Liver (tissue), 9 donors: ENCODE results near the gene KDM5B. TPM values are rescaled to one million over a fixed set of nuclear protein-coding genes. Genes with fewer than 3 reads are reported as not detected.

ENCODE experiments used
- DNase-seq: peaks from one replicate; pipeline ENCODE4 v3.0.0-alpha.2; 2017; ENCODE audit warnings: low spot score
- H3K27ac ChIP-seq, 2 donors: one replicate each; pipeline ENCODE4 v1.7.0; 2013; ENCODE audit warnings: inconsistent platforms in 2 of 2, low read length in 2 of 2, control low read depth in 1 of 2, low read depth in 1 of 2, mild to moderate bottlenecking in 1 of 2
- H3K27me3 ChIP-seq, 4 donors: one replicate each; pipeline versions ENCODE4 v1.6.1 to v1.7.0; 2013; ENCODE audit warnings: low read length in 3 of 4, inconsistent platforms in 1 of 4, mild to moderate bottlenecking in 1 of 4, moderate library complexity in 1 of 4; ENCODE audit not compliant: control insufficient read depth in 4 of 4, insufficient read depth in 4 of 4
- H3K36me3 ChIP-seq, 4 donors: one replicate each; pipeline versions ENCODE4 v1.6.1 to v1.7.0; 2013; ENCODE audit warnings: low read length in 3 of 4, mild to moderate bottlenecking in 3 of 4, low read depth in 1 of 4, moderate library complexity in 1 of 4; ENCODE audit not compliant: control insufficient read depth in 4 of 4, insufficient read depth in 3 of 4
- H3K4me1 ChIP-seq, 4 donors: one replicate each; pipeline versions ENCODE4 v1.6.1 to v1.7.0; 2013; ENCODE audit warnings: low read length in 3 of 4, mild to moderate bottlenecking in 3 of 4, moderate library complexity in 1 of 4; ENCODE audit not compliant: control insufficient read depth in 4 of 4, insufficient read depth in 4 of 4
- H3K4me3 ChIP-seq, 3 donors: one replicate each; pipeline versions ENCODE4 v1.6.1 to v1.7.0; 2013; ENCODE audit warnings: low read length in 3 of 3, control low read depth in 1 of 3, low read depth in 1 of 3, mild to moderate bottlenecking in 1 of 3
- H3K9ac ChIP-seq, 2 donors: one replicate each; pipeline ENCODE4 v1.7.0; 2013; ENCODE audit warnings: low read length in 2 of 2, mild to moderate bottlenecking in 2 of 2, moderate library complexity in 2 of 2, control low read depth in 1 of 2, low read depth in 1 of 2
- H3K9me3 ChIP-seq, 4 donors: one replicate each; pipeline versions ENCODE4 v1.6.1 to v1.7.0; 2013; ENCODE audit warnings: low read length in 3 of 4; ENCODE audit not compliant: control insufficient read depth in 4 of 4
- EGR1 ChIP-seq, 2 donors: IDR thresholded peaks; 2 replicates each; pipeline ENCODE4 v1.6.1; 2016 to 2018; ENCODE audit warnings: antibody characterized with exemption in 2 of 2, low read depth in 2 of 2
- FOXA2 ChIP-seq: IDR thresholded peaks from 2 replicates; pipeline ENCODE4 v1.6.1; 2016; ENCODE audit warnings: antibody characterized with exemption
- NR2F2 ChIP-seq: IDR thresholded peaks from 2 replicates; pipeline ENCODE4 v1.6.1; 2016; ENCODE audit warnings: antibody characterized with exemption
- RAD21 ChIP-seq, 2 donors: IDR thresholded peaks; 2 replicates each; pipeline ENCODE4 v1.6.1; 2016; ENCODE audit warnings: antibody characterized with exemption in 2 of 2, mild to moderate bottlenecking in 2 of 2
- RXRA ChIP-seq, 2 donors: IDR thresholded peaks; 2 replicates each; pipeline ENCODE4 v1.6.1; 2017 to 2018; ENCODE audit warnings: antibody characterized with exemption in 2 of 2, mild to moderate bottlenecking in 1 of 2
- SP1 ChIP-seq: IDR thresholded peaks from 2 replicates; pipeline ENCODE4 v1.6.1; 2018; ENCODE audit warnings: antibody characterized with exemption, mild to moderate bottlenecking
- TAF1 ChIP-seq: conservative IDR thresholded peaks from 2 replicates; pipeline ENCODE4 v1.6.1; 2016; ENCODE audit warnings: antibody characterized with exemption, mild to moderate bottlenecking
- YY1 ChIP-seq: IDR thresholded peaks from 2 replicates; pipeline ENCODE4 v1.6.1; 2016; ENCODE audit warnings: antibody characterized with exemption, mild to moderate bottlenecking
- WGBS: extraction: QIAGEN DNeasy Blood & Tissue Kit; methylation state at CpG from one replicate; pipeline ENCODE4 v1.1.7; 2013; 5-methylcytosine and 5-hydroxymethylcytosine counted together
- polyA plus RNA-seq, 2 donors: library from polyadenylated mRNA; stranded (reverse) in 1 of 2; unstranded in 1 of 2; fragments of 200-250 nt in 1 of 2; fragments of >200 nt in 1 of 2; fragmentation: Nextera tagmentation in 1 of 2; extraction: Ambion mirVana in 1 of 2; gene quantifications; one replicate each; pipeline versions ENCODE4 v1.2.1 to v1.2.3, GENCODE V29; 2013 to 2015
- total RNA-seq, 2 donors: library from RNA; depleted of rRNA; stranded (reverse); fragments of >200 nt; gene quantifications; one replicate each; pipeline ENCODE4 v1.2.3, GENCODE V29; 2014
- TF ChIP-seq, protein P1 (sequence below): IDR thresholded peaks from 2 replicates; pipeline ENCODE4 v1.6.1; 2016; ENCODE audit warnings: antibody characterized with exemption
- TF ChIP-seq, protein P2 (sequence below): IDR thresholded peaks from 2 replicates; pipeline ENCODE4 v1.6.1; 2016; ENCODE audit warnings: antibody characterized with exemption, mild to moderate bottlenecking
- TF ChIP-seq, protein P3 (sequence below): fragments of 150-350 bp; IDR thresholded peaks from 2 replicates; pipeline ENCODE4 v1.5.1; 2017; ENCODE audit warnings: improper control_type of control experiment, low read depth, low read length; ENCODE audit not compliant: missing input control
- TF ChIP-seq, protein P4 (sequence below): IDR thresholded peaks from 2 replicates; pipeline ENCODE4 v1.6.1; 2016; ENCODE audit warnings: antibody characterized with exemption
- TF ChIP-seq, protein P5 (sequence below): IDR thresholded peaks from 2 replicates; pipeline ENCODE4 v1.6.1; 2016; ENCODE audit warnings: antibody characterized with exemption
- donor health status: healthy.
- donor health status: healthy.
- donor health status: healthy.
- donor health status: healthy.
- donor health status: healthy.

KDM5B gene
- total and polyA plus RNA-seq, 4 donors: 3.4 to 33.7 (median 14.8) TPM

DNA sequence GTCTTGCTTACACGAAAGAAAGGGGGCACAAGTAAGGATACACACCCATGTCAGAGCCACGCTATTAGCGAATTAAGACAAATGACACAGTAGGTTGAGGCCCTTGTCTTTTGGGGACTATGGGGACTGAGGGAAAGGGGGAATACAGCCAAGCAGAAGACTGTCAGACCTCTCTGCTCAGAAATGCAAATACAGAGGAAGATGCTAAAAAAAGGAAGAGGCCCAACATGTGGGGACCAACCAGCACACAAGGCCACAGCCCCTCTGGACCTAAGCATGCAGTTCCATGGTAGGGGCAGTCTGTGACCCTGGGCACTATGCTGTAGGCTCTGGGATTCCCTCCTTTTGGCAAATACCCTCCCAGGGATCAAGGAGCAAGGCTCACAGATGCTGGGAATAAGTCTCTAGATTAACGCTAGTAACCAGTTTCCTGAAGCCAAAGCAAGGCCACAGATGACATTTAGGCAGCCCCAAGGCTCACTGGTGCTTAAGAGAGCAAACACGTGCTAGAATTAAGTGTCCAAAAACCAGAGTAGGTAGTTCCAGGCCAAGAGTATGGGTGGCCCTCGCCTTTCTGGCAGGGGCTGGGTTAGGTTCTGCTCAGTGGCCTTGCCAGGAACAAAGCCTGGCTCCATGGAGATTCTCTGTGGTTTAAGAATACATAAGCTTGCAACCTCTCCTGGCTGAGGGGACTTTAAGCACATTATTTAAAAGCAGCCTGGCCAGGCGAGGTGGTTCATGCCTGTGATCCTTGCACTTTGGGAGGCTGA is 42.6 kb upstream of the KDM5B start:
- H3K9ac ChIP-seq: no peak overlapping the region
- no peaks in the 10 kb centered on the region for H3K27me3 ChIP-seq
- no peak overlapping the region for H3K4me3 ChIP-seq
- H3K4me1 ChIP-seq: peaks cover 0 to 5% (median 2%) of the 10 kb centered on the region in 4 donors
- TF ChIP-seq, protein P1, sequence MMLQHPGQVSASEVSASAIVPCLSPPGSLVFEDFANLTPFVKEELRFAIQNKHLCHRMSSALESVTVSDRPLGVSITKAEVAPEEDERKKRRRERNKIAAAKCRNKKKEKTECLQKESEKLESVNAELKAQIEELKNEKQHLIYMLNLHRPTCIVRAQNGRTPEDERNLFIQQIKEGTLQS: no peak
- TF ChIP-seq, protein P2, sequence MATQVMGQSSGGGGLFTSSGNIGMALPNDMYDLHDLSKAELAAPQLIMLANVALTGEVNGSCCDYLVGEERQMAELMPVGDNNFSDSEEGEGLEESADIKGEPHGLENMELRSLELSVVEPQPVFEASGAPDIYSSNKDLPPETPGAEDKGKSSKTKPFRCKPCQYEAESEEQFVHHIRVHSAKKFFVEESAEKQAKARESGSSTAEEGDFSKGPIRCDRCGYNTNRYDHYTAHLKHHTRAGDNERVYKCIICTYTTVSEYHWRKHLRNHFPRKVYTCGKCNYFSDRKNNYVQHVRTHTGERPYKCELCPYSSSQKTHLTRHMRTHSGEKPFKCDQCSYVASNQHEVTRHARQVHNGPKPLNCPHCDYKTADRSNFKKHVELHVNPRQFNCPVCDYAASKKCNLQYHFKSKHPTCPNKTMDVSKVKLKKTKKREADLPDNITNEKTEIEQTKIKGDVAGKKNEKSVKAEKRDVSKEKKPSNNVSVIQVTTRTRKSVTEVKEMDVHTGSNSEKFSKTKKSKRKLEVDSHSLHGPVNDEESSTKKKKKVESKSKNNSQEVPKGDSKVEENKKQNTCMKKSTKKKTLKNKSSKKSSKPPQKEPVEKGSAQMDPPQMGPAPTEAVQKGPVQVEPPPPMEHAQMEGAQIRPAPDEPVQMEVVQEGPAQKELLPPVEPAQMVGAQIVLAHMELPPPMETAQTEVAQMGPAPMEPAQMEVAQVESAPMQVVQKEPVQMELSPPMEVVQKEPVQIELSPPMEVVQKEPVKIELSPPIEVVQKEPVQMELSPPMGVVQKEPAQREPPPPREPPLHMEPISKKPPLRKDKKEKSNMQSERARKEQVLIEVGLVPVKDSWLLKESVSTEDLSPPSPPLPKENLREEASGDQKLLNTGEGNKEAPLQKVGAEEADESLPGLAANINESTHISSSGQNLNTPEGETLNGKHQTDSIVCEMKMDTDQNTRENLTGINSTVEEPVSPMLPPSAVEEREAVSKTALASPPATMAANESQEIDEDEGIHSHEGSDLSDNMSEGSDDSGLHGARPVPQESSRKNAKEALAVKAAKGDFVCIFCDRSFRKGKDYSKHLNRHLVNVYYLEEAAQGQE: no peak
- no peak for TF ChIP-seq NR2F2
- TF ChIP-seq RAD21 (IDR thresholded peaks at IDR 0.05): no peak
- TF ChIP-seq EGR1 (IDR thresholded peaks at IDR 0.05; ENCODE audit: low read depth in 2 of 2): no peak
- TF ChIP-seq YY1: no peak
- TF ChIP-seq TAF1: no peak
- no peaks in the 10 kb centered on the region for H3K9me3 ChIP-seq
- H3K27ac ChIP-seq: no peak overlapping the region
- no peak for DNase-seq
- no peaks in the 10 kb centered on the region for H3K36me3 ChIP-seq
- 93% methylated on average over 7 of the region's 7 CpGs for WGBS

DNA sequence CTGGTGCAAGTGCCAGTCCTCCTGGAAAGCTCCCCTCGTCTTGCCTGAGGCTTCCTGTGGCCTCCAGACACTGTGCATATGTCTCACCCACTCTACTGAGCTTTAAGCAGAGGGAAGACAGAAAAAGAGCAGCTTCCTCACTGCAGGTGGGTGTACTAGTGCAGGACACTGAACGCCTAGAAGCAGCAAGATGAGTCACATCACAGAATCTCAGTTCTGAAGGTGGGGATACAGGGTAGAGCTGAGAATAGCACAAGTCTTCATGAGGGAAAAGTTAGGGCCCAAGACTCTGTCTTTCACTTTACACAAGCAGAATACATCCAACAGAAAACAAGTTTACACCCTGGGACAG is 39.9 kb upstream of the KDM5B start:
- H3K4me3 ChIP-seq: no peak overlapping the region
- H3K9ac ChIP-seq: no peak overlapping the region
- TF ChIP-seq, protein P3, sequence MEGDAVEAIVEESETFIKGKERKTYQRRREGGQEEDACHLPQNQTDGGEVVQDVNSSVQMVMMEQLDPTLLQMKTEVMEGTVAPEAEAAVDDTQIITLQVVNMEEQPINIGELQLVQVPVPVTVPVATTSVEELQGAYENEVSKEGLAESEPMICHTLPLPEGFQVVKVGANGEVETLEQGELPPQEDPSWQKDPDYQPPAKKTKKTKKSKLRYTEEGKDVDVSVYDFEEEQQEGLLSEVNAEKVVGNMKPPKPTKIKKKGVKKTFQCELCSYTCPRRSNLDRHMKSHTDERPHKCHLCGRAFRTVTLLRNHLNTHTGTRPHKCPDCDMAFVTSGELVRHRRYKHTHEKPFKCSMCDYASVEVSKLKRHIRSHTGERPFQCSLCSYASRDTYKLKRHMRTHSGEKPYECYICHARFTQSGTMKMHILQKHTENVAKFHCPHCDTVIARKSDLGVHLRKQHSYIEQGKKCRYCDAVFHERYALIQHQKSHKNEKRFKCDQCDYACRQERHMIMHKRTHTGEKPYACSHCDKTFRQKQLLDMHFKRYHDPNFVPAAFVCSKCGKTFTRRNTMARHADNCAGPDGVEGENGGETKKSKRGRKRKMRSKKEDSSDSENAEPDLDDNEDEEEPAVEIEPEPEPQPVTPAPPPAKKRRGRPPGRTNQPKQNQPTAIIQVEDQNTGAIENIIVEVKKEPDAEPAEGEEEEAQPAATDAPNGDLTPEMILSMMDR: no peak
- TF ChIP-seq RXRA (IDR thresholded peaks at IDR 0.05) (no peak), RAD21 (IDR thresholded peaks at IDR 0.05) (no peak), EGR1 (IDR thresholded peaks at IDR 0.05; ENCODE audit: low read depth in 2 of 2) (no peak), YY1 (no peak), FOXA2 (no peak), NR2F2 (no peak), SP1 (no peak)
- TF ChIP-seq, protein P4, sequence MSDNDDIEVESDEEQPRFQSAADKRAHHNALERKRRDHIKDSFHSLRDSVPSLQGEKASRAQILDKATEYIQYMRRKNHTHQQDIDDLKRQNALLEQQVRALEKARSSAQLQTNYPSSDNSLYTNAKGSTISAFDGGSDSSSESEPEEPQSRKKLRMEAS: no peak
- TF ChIP-seq, protein P2: no peak
- TF ChIP-seq, protein P1: no peak
- TF ChIP-seq, protein P5, sequence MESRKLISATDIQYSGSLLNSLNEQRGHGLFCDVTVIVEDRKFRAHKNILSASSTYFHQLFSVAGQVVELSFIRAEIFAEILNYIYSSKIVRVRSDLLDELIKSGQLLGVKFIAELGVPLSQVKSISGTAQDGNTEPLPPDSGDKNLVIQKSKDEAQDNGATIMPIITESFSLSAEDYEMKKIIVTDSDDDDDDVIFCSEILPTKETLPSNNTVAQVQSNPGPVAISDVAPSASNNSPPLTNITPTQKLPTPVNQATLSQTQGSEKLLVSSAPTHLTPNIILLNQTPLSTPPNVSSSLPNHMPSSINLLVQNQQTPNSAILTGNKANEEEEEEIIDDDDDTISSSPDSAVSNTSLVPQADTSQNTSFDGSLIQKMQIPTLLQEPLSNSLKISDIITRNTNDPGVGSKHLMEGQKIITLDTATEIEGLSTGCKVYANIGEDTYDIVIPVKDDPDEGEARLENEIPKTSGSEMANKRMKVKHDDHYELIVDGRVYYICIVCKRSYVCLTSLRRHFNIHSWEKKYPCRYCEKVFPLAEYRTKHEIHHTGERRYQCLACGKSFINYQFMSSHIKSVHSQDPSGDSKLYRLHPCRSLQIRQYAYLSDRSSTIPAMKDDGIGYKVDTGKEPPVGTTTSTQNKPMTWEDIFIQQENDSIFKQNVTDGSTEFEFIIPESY: no peak
- 70% methylated on average over 2 of the region's 2 CpGs for WGBS
- H3K4me1 ChIP-seq: peaks cover 0 to 5% (median 2%) of the 10 kb centered on the region in 4 donors
- H3K36me3 ChIP-seq: no peaks in the 10 kb centered on the region
- H3K9me3 ChIP-seq: no peaks in the 10 kb centered on the region
- H3K27ac ChIP-seq: no peak overlapping the region
- no peak for DNase-seq
- no peaks in the 10 kb centered on the region for H3K27me3 ChIP-seq
